GM19023 (cell line): ENCODE measurements around the gene ACOT9.
A peak's percentile ranks its signal among the peaks of the same experiment; 100 is the strongest.
"Not testable (repeated sequence)": the region's sequence is repeated elsewhere in the genome, so short reads cannot be mapped to it uniquely, and the experiment has no call there.

Experiments
- ATAC-seq: cut with Tn5 transposase; IDR thresholded peaks from one replicate; pipeline ENCODE4 v1.9.1; 2021; ENCODE audit warnings: mild to moderate bottlenecking, moderate library complexity; ENCODE audit not compliant: unreplicated experiment

The ACOT9 gene

DNA sequence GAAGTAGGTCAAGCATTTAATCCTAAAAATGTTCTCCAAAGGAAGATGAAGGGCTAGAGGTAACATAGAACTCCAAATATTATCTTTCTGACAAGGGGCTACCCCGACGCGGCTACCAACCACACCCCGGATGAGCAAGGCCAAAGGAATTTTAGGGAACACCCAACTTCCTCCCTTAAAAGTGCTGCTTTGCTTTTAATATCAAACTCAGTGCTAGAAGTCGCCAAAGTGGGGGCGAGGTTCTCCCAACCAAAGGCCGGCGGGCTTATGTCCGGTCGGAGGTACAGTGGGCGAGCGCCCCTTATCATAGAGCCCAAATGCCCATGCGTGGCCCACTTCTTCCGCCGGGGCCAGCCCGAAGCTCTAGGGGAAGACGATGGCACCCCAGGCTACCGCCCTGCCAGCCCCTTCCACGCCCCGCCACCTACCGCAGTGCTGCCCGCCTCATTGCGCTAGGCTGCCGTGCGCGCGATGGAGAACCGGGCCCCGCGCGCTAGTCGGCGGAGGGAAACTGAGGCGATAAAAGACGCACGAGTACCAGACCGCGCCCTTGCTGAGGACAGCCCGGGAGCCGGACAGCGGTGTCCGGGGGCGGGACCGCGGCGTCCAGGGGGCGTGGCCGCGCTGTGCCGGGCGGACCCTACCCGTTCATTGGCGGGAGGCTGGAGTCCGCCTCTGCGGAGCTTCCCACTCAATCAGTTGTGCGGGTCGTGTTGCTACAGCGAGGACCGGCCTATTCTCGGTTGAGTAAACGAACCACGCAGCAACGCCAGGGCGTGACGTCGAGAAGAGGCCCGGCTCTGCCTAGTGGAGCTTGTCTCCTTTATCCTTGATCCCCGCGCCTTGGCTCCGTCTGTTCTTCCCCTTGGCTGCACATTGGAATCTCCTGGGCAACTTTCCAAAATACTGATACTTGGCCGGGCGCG, at the start of gene ACOT9:
Gene ACOT9 (minus strand): TSS at position 580 of the 926 bp plus-strand sequence. CDS start 132 bp downstream, at position 448.
- ATAC-seq = peak; percentile 96

GRCh38 chrX:23790155-23790497, 47.0 kb upstream of the ACOT9 start:
- ATAC-seq = no peak

DNA sequence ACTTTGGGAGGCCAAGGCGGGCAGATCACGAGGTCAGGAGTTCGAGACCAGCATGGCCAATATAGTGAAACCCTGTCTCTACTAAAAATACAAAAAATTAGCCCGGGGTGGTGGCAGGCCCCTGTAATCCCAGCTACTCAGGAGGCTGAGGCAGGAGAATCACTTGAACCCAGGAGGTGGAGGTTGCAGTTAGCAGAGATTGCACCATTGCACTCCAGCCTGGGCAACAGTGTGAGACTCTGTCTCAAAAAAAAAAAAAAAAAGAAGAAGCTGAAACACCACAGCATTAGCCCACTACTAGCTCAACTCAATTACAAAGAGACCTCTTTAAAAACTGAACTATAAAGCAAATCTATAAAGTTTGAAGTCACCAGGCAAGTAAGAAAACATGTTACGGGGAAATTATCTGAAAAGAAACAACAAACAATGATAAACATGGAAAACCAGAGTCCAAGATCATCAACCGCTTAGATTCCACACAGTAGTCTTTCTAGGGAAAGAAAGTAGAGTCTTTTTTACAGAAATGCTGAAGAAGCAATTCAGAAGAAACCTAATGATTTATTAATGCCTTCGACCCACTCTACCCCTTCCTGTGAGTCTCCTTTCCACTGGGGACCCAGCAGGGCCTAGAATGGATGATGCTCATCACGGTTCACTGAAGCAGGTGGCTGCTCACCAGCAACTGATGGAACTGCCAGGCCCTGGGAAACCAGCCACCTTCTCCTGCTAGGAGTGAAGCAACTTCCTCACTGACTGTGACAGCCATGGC, 46.5 kb upstream of the ACOT9 start:
- ATAC-seq = no peak

DNA sequence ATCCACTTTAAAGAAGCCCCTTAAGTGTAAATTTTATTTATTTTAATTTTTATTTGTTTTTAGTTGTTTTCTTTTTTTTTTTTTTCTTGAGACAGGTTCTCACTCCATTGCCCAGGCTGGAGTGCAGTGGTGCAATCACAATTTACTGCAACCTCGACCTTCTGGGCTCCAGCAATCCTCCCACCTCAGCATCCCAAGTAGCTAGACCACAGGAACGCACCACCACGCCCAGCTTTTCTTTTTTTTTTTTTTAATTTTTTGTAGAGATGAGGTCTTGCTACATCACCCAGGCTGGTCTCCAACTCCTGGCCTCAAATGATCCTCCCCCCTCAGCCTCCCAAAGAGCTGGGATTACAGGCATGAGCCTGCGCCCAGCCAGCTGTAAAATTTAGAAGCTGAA, 45.9 kb upstream of the ACOT9 start:
- ATAC-seq = no peak

- peak; percentile 57 for ATAC-seq
These were observed 45.4 kb upstream of the ACOT9 start for GRCh38 chrX:23788521-23788920.

GRCh38 chrX:23787745-23788118, 44.7 kb upstream of the ACOT9 start:
- ATAC-seq = no peak

DNA sequence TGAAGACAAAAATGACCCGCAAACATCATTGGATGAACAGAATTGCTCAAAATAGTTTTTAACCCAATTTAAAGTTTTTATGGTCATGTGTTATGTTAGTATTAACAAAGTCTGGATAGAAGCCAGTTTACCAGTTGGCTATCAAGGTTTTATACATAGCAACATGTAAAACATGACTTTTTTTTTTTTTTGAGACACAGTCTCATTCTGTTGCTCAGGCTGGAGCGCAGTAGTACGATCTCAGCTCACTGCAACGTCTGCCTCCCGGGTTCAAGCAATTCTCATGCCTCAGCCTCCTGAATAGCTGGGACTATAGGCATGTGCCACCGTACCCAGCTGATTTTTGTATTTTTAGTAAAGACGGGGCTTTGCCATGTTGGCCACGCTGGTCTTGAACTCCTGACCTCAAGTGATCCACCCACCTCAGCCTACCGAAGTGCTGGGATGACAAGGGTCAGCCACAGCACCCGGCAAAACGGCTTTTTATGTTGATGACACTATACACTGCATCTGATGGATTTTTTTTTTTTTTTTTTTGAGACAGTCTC, 43.3 kb upstream of the ACOT9 start:
- no peak for ATAC-seq

DNA sequence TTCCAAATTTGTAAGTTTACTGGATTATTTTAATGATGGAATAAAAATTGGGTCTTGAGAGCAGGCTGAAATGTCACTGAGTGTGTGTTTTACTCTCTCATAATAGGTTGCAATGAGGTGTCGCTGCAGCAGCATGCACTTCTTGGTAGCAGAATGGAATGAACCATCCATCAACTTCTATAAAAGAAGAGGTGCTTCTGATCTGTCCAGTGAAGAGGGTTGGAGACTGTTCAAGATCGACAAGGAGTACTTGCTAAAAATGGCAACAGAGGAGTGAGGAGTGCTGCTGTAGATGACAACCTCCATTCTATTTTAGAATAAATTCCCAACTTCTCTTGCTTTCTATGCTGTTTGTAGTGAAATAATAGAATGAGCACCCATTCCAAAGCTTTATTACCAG, 42.5 kb upstream of the ACOT9 start:
- no peak for ATAC-seq

GRCh38 chrX:23784470-23785331, 41.6 kb upstream of the ACOT9 start:
- ATAC-seq = no peak

- no peak for ATAC-seq
These were observed 40.8 kb upstream of the ACOT9 start for GRCh38 chrX:23783589-23784469.

GRCh38 chrX:23782863-23783588, 40.0 kb upstream of the ACOT9 start, which contains the start of gene SAT1:
TSS of gene SAT1 (plus strand) at chrX:23783173. CDS start at chrX:23783352, 179 bp downstream.
- peak; percentile 85 for ATAC-seq

- no peak for ATAC-seq
These were observed 39.4 kb upstream of the ACOT9 start for GRCh38 chrX:23782455-23782854.

DNA sequence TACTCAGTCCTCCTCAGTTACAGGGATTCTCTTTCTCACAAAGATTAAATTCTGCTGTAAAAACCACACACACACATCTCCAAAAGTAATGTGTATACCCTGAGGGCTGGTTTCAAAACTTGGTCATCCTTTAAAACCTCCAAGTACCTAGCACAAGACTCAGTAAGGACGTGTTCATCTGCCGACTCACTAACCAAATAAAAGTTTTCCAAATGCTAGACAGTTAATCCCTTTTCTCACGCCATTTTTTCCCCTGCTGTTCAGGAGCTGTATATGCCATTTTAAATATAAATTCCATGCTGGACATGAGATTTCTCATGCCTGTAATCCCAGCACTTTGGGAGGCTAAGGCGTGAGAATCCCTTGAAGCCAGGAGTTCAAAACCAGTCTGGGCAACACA, 35.9 kb upstream of the ACOT9 start:
- ATAC-seq = no peak

DNA sequence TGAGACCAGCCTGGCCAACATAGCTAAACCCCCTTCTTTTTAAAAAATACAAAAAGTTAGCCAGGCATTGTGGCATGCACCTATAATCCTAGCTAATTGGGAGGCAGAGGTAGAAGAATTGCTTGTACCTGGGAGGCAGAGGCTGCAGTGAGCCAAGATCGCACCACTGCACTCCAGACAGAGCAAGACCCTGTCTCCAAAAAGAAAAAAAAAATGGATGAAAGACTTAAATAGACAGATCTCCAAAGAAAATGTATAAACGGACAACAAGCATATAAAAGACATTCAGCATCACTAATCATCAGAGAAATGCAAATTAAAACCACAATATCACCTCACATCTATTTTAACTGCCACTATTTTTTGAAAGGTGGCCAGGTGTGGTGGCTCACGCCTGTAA, 33.3 kb upstream of the ACOT9 start:
- no peak for ATAC-seq

DNA sequence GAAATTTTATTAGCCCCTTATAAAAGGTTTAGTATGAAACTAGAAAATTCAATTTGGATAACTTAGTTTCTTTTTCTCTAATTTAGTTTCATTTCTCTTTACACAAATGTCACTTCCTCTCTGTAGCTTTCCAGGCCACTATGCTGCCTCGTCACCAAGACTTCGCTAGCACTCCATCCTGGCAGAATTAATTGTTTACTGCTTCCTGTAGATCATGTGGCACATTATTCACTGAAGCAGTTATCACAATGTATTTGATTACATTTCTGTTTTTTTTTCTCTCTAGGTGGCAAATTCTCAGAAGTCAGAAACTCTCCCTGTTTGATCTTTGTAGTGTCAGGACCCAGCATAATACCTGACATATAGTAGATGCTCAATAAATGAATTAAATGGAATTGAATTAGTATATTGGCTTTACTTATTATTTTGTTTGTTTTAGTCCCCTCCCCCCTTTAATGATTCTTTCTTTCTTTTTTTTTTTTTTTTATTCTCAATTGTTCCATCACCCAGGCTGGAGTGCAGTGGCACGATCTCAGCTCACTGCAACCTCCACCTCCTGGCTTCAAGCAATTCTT, 30.6 kb upstream of the ACOT9 start:
- peak; percentile 76 for ATAC-seq

- not testable (repeated sequence) for ATAC-seq
These were observed 28.0 kb upstream of the ACOT9 start for GRCh38 chrX:23771086-23771485.

DNA sequence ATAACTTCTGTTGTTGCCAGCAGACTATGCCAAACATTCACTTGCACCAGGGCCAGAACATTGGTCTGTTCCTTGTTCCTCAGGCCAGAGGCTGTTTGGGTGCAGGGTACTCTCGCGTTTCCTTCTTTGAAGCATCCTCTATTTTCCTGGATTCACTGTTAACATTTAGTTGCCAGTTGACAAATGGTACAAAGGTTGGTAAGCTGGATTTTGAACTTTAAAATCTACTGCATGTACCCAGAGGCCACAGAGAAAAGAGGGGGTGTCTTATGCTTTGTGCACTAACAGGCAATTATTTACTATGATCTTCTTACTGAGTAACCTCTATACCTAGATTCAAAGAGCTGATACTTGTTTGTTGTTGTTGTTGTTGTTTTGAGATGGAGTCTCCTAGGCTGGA, 27.1 kb upstream of the ACOT9 start:
- no peak for ATAC-seq

DNA sequence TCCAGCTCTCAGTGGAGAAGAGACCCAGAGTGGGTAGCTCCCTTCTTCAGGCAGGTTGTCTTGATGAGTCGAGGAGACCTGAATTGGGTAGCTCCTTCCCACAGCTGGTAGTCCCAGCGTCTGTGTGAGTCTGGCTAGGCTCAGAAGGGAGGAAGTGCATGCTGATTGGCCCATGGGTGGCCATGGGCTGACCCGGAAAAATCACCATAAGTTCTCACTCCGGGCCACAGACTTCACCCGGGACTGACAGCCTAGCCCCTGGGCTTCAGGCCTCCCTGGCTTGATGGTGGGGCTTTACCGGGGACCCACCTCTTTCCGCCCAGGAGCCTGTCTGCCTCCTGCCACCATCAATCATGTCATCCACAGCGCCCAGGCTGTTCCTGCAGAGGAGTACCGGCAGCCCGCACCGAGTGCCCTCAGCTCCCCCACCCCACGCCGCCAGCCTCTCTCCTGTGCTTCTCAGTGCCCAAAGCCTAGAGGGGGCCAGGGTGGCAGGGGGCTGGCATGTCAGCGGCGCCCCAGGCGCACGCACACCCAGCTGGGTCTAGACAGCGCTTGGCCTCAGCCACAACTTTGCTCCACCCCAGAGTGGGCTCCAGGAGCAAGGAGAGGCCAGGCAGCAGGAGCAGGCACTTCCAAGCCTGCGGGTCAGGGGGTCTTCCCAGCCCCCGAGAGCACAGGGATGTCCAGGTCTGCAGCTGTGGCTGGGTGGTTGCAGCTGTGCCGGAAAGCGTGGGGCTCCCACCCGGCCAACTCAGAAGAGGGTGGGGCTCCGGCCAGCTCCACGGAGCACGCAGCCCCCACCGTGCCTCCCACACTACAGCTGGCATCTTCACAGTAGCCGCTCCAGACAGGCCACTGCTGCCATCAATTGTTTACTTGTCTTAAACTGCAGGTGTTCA, 23.8 kb upstream of the ACOT9 start:
- ATAC-seq = no peak
